ENCODE data around the gene RGS21.

The RGS21 gene

DNA sequence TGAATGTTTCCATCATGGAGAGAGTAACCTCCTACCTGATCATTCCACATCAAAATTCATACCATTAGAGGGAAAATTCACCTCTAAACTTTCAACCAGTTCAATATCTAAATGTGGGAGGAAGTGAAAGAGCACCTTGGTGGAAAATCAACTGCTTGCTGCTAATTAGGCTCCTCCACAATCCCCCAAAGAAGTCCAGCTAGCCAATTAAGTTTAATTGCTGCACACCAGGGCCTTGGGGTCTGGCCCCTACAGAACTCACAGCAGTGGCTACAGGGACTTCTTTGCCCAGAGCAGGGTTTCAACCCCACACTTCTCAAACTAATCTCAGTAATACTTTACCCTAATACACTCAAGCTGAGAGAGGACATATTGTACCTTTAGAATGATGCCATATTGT lies 62.1 kb downstream of the RGS21 start:
- no peak for DNase-seq (ENCODE audit: low read depth)

GRCh38 chr1:192379554-192379953 lies 62.8 kb downstream of the RGS21 start:
- no peak for DNase-seq (ENCODE audit: low read depth)

- no peak for DNase-seq (ENCODE audit: low read depth)
Measured at GRCh38 chr1:192382758-192383157, 66.0 kb downstream of the RGS21 start.

DNA sequence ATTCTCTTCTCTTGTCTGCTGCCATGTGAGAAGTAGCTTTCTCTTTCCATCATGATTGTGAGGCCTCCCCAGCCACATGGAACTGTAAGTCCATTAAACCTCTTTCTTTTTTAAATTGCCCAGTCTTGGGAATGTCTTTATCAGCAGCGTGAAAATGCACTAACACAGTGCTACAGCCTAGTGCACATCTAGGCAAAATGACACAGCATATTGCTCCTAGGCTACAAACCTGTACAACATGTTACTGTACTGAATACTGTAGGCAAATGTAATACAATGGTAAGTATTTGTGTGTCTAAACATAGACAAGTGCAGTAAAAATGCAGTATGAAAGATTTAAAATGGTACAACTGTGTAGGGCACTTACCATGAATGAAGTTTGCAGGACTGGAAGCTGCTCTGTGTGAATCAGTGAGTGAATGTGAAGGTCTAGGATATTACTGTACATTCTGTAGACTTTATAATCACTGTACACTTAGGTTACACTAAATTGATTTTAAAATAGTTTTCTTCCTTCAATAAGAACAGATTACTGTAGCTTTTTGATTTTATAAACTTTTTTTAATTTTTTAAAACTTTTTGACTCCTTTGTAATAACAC lies 69.4 kb downstream of the RGS21 start:
- no peak for DNase-seq (ENCODE audit: low read depth)

DNA sequence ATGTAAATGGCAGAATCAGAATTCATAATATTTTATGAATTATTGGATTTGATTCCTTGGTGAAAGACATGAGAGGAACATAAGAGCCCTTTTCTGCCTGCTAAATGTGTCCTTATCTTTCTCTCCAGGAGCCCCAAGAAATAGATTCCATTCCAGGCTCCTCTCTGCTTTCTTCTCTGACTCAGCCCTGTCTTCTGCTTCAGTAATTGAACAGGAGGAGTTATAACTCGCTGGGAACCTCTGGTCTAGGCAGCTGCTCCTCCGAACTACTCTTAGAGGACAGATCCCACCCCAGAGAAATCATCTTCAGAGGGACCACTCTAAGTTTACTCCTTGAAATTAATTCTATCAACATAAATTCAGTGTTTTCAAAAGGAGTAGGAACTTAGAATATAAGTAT lies 78.4 kb downstream of the RGS21 start:
- no peak for DNase-seq (ENCODE audit: low read depth)

GRCh38 chr1:192395895-192396294 lies 79.1 kb downstream of the RGS21 start:
- DNase-seq (ENCODE audit: low read depth): no peak

- DNase-seq (ENCODE audit: low read depth): no peak
Measured at GRCh38 chr1:192399161-192399560, 82.4 kb downstream of the RGS21 start.

- no peak for DNase-seq (ENCODE audit: low read depth)
Measured at GRCh38 chr1:192401825-192402224, 85.0 kb downstream of the RGS21 start.

DNA sequence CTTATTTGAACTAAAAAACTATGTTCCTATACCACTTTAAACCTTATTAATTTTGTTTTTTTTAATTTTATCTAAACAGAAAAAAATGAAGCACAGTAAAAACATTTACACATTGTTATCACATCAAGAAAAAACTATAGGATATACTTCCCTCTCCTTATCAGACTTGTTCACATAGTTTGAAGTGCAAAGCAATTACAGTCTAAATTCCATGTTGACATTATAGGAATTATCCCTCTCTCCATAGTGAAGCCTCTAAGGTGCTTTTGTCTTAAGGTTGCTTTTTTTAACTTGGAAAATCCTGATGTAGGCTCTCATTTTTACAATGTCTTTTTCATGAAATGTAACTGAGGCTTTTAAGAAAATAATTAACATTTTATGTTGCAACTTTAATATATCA lies 85.8 kb downstream of the RGS21 start:
- DNase-seq (ENCODE audit: low read depth): no peak

DNA sequence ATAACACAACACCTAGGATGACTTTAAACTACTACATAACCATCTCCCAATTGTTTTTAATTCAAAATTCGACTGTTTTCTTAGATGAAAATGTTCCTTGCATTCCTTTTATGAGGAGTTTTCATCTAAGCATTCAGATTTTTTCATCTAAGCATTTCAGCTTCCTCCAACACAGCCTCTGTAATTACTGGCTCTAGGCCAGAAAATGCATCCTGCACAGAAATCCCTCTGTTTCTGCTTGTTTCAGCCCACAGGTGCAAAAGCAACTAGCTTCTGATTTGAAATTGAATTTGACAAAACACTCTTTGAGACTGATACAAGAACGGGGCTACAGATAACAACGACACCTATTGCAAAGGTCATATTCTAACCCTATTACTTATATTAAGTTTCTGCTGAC lies 90.4 kb downstream of the RGS21 start:
- DNase-seq (ENCODE audit: low read depth): no peak

All from stimulated activated CD4-positive, alpha-beta T cell treated with anti-CD3 and anti-CD28 coated beads, Interleukin-2, amount 100 ng/mL, for 4 hours (primary cell).